WTC11 (cell line): Measurements from ENCODE around the gene MRPL24. TPM values are rescaled to one million over a fixed set of nuclear protein-coding genes. Genes with fewer than 3 reads are reported as not detected.

Experiments used
- ATAC-seq: fragments of 200-7000 bp; cut with Tn5 transposase; 2 replicates; pipeline ENCODE4 v1.10.0; 2021; ENCODE audit warnings: mild to moderate bottlenecking, moderate library complexity
- CTCF ChIA-PET: fragments of 300-600 bp; sonication (Branson Sonifier 250); formaldehyde crosslinking; loops from one replicate; lab custom pipeline; 2021; ENCODE audit warnings: antibody characterized with exemption; lab: Charles Lee
- POLR2A ChIA-PET: fragments of 350-600 bp; sonication (Branson Sonifier 250); formaldehyde crosslinking; loops from one replicate; lab custom pipeline; 2021; ENCODE audit warnings: antibody characterized with exemption; lab: Charles Lee
- DNase-seq: peaks from one replicate; pipeline ENCODE4 v3.0.0; 2021; ENCODE audit warnings: low spot score
- H3K27ac Mint-ChIP-seq: 2 replicates; pipeline ENCODE4 v1.8.0; 2021; ENCODE audit warnings: mixed read lengths
- H3K27me3 Mint-ChIP-seq: 2 replicates; pipeline ENCODE4 v1.8.0; 2021; ENCODE audit warnings: low read depth, mild to moderate bottlenecking, moderate library complexity, mixed read lengths
- H3K36me3 Mint-ChIP-seq: 2 replicates; pipeline ENCODE4 v1.8.0; 2021; ENCODE audit warnings: mixed read lengths
- H3K4me1 Mint-ChIP-seq: 2 replicates; pipeline ENCODE4 v1.8.0; 2022; ENCODE audit warnings: mixed read lengths
- H3K4me3 Mint-ChIP-seq: 2 replicates; pipeline ENCODE4 v1.8.0; 2021; ENCODE audit warnings: mild to moderate bottlenecking, moderate library complexity, mixed read lengths
- H3K9me3 Mint-ChIP-seq: 2 replicates; pipeline ENCODE4 v1.8.0; 2021; ENCODE audit warnings: mixed read lengths
- ATF1 ChIP-seq: sonication (generic); formaldehyde crosslinking; IDR thresholded peaks from 2 replicates; pipeline ENCODE4 v1.8.1; 2023; ENCODE audit warnings: mild to moderate bottlenecking, moderate library complexity, missing genetic modification reagents
- CREM ChIP-seq: sonication (generic); formaldehyde crosslinking; IDR thresholded peaks from 2 replicates; pipeline ENCODE4 v1.8.1; 2022; ENCODE audit warnings: mild to moderate bottlenecking, missing genetic modification reagents, moderate library complexity
- GRHL2 ChIP-seq: fragments of 250-450 bp; sonication (Bioruptor Pico); IDR thresholded peaks from 2 replicates; pipeline ENCODE4 v1.8.0; 2022; ENCODE audit warnings: mild to moderate bottlenecking, moderate library complexity; ENCODE audit not compliant: insufficient replicate concordance, severe bottlenecking
- SMAD4 ChIP-seq: sonication (generic); formaldehyde crosslinking; IDR thresholded peaks from 2 replicates; pipeline ENCODE4 v1.8.0; 2022; ENCODE audit warnings: mild to moderate bottlenecking, missing genetic modification reagents
- TEAD1 ChIP-seq: sonication (generic); formaldehyde crosslinking; IDR thresholded peaks from 2 replicates; pipeline ENCODE4 v1.8.0; 2022; ENCODE audit warnings: mild to moderate bottlenecking, missing genetic modification reagents
- ZNF317 ChIP-seq: sonication (generic); formaldehyde crosslinking; IDR thresholded peaks from 2 replicates; pipeline ENCODE4 v1.8.1; 2023; ENCODE audit warnings: low read depth, mild to moderate bottlenecking, moderate library complexity, missing genetic modification reagents, borderline replicate concordance
- total RNA-seq: library from RNA; stranded (reverse); gene quantifications from 3 replicates; pipeline ENCODE4 v1.2.3, GENCODE V29; 2021
- TF ChIP-seq, protein P1 (sequence below): sonication (generic); formaldehyde crosslinking; IDR thresholded peaks from 2 replicates; pipeline ENCODE4 v1.8.1; 2023; ENCODE audit warnings: mild to moderate bottlenecking, missing genetic modification reagents, moderate library complexity
- TF ChIP-seq, protein P2 (sequence below): sonication (generic); formaldehyde crosslinking; IDR thresholded peaks from 2 replicates; pipeline ENCODE4 v1.8.0; 2022; ENCODE audit warnings: mild to moderate bottlenecking, missing genetic modification reagents
- TF ChIP-seq, protein P3 (sequence below): sonication (generic); formaldehyde crosslinking; IDR thresholded peaks from 2 replicates; pipeline ENCODE4 v1.8.1; 2022; ENCODE audit warnings: mild to moderate bottlenecking, moderate library complexity, missing genetic modification reagents
- TF ChIP-seq, protein P4 (sequence below): sonication (generic); formaldehyde crosslinking; IDR thresholded peaks from 2 replicates; pipeline ENCODE4 v1.8.0; 2023; ENCODE audit warnings: missing genetic modification reagents, mild to moderate bottlenecking, borderline replicate concordance
- TF ChIP-seq, protein P5 (sequence below): sonication (generic); formaldehyde crosslinking; IDR thresholded peaks from 2 replicates; pipeline ENCODE4 v1.8.0; 2022; ENCODE audit warnings: mild to moderate bottlenecking, missing genetic modification reagents
- TF ChIP-seq, protein P6 (sequence below): sonication (generic); formaldehyde crosslinking; IDR thresholded peaks from 2 replicates; pipeline ENCODE4 v1.8.1; 2022; ENCODE audit warnings: missing genetic modification reagents, borderline replicate concordance
- TF ChIP-seq, protein P7 (sequence below): sonication (generic); formaldehyde crosslinking; IDR thresholded peaks from 2 replicates; pipeline ENCODE4 v1.8.0; 2022; ENCODE audit warnings: missing genetic modification reagents

MRPL24 gene
- total RNA-seq, 1 experiment from 2014 or later = 35.2 TPM

DNA sequence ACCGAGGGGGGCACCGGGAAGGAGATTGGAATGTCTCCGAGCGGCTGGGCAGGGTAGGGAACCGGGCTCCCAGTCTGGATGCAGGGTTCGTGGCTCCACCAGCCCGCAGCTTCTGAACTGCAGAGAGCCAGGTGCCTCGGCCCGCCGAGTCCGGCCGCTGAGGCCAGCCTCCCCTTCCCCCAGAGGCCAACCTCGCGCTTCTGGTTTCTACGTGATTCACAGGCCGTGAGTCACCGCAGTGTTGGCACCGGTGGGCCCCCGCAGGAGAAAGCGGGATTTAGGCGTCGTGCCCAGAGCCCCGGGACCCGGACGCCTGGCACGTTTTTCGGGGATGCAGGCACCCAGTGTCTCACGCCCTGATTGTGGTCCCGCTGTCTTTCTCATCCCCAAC is 36.0 kb downstream of the MRPL24 start:
- ChIA-PET POLR2A (interaction anchor here (0.6 to 5.4 kb wide), 5 partner anchors 13 to 40 kb away, joined by 4 to 195 read pairs (median 14); partner anchors contain the start of genes ISG20L2, METTL25B and NES), CTCF (interaction anchor here (0.9 to 25.2 kb wide), 17 partner anchors 9 to 451 kb away, joined by 3 to 1553 read pairs (median 11); partner anchors contain the start of genes HAPLN2, HDGF, INSRR and ISG20L2)
- peaks cover 23% of the 10 kb centered on the region for H3K27me3 Mint-ChIP-seq
- TF ChIP-seq, protein P1, sequence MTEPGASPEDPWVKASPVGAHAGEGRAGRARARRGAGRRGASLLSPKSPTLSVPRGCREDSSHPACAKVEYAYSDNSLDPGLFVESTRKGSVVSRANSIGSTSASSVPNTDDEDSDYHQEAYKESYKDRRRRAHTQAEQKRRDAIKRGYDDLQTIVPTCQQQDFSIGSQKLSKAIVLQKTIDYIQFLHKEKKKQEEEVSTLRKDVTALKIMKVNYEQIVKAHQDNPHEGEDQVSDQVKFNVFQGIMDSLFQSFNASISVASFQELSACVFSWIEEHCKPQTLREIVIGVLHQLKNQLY (CRISPR knock-in tag) = 0 out of 2 replicates have a peak, but pooled peaks have one; percentile 24
- TF ChIP-seq, protein P2, sequence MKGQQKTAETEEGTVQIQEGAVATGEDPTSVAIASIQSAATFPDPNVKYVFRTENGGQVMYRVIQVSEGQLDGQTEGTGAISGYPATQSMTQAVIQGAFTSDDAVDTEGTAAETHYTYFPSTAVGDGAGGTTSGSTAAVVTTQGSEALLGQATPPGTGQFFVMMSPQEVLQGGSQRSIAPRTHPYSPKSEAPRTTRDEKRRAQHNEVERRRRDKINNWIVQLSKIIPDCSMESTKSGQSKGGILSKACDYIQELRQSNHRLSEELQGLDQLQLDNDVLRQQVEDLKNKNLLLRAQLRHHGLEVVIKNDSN (CRISPR knock-in tag) = 0 out of 2 replicates have a peak, but pooled peaks have one; percentile 26
- TF ChIP-seq, protein P3, sequence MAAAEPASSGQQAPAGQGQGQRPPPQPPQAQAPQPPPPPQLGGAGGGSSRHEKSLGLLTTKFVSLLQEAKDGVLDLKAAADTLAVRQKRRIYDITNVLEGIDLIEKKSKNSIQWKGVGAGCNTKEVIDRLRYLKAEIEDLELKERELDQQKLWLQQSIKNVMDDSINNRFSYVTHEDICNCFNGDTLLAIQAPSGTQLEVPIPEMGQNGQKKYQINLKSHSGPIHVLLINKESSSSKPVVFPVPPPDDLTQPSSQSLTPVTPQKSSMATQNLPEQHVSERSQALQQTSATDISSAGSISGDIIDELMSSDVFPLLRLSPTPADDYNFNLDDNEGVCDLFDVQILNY (CRISPR knock-in tag) = peak; percentile 51; the same call in 1 of the 2 replicates
- 0 out of 2 replicates have a peak, but pooled peaks have one; percentile 27 for TF ChIP-seq CREM
- TF ChIP-seq, protein P4, sequence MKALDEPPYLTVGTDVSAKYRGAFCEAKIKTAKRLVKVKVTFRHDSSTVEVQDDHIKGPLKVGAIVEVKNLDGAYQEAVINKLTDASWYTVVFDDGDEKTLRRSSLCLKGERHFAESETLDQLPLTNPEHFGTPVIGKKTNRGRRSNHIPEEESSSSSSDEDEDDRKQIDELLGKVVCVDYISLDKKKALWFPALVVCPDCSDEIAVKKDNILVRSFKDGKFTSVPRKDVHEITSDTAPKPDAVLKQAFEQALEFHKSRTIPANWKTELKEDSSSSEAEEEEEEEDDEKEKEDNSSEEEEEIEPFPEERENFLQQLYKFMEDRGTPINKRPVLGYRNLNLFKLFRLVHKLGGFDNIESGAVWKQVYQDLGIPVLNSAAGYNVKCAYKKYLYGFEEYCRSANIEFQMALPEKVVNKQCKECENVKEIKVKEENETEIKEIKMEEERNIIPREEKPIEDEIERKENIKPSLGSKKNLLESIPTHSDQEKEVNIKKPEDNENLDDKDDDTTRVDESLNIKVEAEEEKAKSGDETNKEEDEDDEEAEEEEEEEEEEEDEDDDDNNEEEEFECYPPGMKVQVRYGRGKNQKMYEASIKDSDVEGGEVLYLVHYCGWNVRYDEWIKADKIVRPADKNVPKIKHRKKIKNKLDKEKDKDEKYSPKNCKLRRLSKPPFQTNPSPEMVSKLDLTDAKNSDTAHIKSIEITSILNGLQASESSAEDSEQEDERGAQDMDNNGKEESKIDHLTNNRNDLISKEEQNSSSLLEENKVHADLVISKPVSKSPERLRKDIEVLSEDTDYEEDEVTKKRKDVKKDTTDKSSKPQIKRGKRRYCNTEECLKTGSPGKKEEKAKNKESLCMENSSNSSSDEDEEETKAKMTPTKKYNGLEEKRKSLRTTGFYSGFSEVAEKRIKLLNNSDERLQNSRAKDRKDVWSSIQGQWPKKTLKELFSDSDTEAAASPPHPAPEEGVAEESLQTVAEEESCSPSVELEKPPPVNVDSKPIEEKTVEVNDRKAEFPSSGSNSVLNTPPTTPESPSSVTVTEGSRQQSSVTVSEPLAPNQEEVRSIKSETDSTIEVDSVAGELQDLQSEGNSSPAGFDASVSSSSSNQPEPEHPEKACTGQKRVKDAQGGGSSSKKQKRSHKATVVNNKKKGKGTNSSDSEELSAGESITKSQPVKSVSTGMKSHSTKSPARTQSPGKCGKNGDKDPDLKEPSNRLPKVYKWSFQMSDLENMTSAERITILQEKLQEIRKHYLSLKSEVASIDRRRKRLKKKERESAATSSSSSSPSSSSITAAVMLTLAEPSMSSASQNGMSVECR (CRISPR knock-in tag) = 0 out of 2 replicates have a peak, but pooled peaks have one; percentile 60
- TF ChIP-seq TEAD1 = peak; percentile 63; the same call in 1 of the 2 replicates
- TF ChIP-seq, protein P5, sequence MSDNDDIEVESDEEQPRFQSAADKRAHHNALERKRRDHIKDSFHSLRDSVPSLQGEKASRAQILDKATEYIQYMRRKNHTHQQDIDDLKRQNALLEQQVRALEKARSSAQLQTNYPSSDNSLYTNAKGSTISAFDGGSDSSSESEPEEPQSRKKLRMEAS (CRISPR knock-in tag) = peak; percentile 67; the same call in 1 of the 2 replicates
- TF ChIP-seq ZNF317 (CRISPR knock-in tag) = 0 out of 2 replicates have a peak, but pooled peaks have one; percentile 28
- TF ChIP-seq GRHL2 = no peak
- TF ChIP-seq ATF1 (CRISPR knock-in tag) = no peak
- DNase-seq = peak; percentile 46
- peak overlapping the region; percentile 84 for H3K4me3 Mint-ChIP-seq
- H3K36me3 Mint-ChIP-seq = peaks cover 15% of the 10 kb centered on the region
- peaks cover 53% of the 10 kb centered on the region for H3K4me1 Mint-ChIP-seq
- H3K27ac Mint-ChIP-seq = no peak overlapping the region
- no peak for ATAC-seq
- H3K9me3 Mint-ChIP-seq = no peaks in the 10 kb centered on the region

DNA sequence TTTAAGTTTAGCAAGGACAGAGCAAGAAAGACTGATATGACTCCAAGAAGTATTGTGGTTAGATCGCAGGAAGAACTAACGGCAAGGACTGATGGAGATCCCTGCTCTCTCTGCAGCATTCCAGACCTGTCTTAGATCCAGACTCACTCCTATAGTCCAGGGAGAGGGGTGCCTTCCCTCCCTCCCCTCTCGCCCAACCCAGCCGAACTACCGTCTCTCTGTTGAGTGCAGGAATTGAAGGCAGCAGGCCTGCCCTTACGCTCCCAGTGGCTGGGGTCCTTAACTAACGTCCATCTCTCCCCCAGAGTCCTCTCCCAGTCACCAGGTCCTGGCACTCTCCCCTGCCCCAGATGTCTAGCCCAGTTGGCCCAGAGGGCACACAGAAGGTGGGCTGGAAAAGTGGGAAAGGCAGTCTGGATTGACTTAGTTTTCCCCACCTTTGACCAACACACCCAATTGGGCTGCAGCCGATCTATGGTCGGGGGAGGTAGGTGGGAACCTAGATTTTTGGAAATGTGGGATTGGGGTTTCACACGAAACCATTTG is 36.6 kb downstream of the MRPL24 start:
- DNase-seq (peak; percentile 32), ATAC-seq (no peak)
- Mint-ChIP-seq H3K27ac (no peak overlapping the region; the same call in 1 of the 2 replicates), H3K36me3 (peaks cover 20% of the 10 kb centered on the region)
- CTCF ChIA-PET = interaction anchor here (1.0 to 25.2 kb wide), 11 partner anchors 10 to 188 kb away, joined by 3 to 1553 read pairs (median 18); partner anchors contain the start of genes INSRR, ISG20L2, METTL25B and NES
- TF ChIP-seq, protein P6, sequence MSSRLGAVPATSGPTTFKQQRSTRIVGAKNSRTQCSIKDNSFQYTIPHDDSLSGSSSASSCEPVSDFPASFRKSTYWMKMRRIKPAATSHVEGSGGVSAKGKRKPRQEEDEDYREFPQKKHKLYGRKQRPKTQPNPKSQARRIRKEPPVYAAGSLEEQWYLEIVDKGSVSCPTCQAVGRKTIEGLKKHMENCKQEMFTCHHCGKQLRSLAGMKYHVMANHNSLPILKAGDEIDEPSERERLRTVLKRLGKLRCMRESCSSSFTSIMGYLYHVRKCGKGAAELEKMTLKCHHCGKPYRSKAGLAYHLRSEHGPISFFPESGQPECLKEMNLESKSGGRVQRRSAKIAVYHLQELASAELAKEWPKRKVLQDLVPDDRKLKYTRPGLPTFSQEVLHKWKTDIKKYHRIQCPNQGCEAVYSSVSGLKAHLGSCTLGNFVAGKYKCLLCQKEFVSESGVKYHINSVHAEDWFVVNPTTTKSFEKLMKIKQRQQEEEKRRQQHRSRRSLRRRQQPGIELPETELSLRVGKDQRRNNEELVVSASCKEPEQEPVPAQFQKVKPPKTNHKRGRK = no peak
- TF ChIP-seq, protein P7, sequence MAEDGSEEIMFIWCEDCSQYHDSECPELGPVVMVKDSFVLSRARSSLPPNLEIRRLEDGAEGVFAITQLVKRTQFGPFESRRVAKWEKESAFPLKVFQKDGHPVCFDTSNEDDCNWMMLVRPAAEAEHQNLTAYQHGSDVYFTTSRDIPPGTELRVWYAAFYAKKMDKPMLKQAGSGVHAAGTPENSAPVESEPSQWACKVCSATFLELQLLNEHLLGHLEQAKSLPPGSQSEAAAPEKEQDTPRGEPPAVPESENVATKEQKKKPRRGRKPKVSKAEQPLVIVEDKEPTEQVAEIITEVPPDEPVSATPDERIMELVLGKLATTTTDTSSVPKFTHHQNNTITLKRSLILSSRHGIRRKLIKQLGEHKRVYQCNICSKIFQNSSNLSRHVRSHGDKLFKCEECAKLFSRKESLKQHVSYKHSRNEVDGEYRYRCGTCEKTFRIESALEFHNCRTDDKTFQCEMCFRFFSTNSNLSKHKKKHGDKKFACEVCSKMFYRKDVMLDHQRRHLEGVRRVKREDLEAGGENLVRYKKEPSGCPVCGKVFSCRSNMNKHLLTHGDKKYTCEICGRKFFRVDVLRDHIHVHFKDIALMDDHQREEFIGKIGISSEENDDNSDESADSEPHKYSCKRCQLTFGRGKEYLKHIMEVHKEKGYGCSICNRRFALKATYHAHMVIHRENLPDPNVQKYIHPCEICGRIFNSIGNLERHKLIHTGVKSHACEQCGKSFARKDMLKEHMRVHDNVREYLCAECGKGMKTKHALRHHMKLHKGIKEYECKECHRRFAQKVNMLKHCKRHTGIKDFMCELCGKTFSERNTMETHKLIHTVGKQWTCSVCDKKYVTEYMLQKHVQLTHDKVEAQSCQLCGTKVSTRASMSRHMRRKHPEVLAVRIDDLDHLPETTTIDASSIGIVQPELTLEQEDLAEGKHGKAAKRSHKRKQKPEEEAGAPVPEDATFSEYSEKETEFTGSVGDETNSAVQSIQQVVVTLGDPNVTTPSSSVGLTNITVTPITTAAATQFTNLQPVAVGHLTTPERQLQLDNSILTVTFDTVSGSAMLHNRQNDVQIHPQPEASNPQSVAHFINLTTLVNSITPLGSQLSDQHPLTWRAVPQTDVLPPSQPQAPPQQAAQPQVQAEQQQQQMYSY (CRISPR knock-in tag) = peak; percentile 60; the same call in 1 of the 2 replicates
- no peak for TF ChIP-seq SMAD4 (CRISPR knock-in tag)
- TF ChIP-seq, all 79 proteins: peak for 1
- peak overlapping the region; percentile 84 for H3K4me3 Mint-ChIP-seq
- peaks cover 23% of the 10 kb centered on the region for H3K27me3 Mint-ChIP-seq
- POLR2A ChIA-PET = interaction anchor here (1.0 to 5.4 kb wide), 2 partner anchors 12 to 25 kb away, joined by 3 to 195 read pairs; partner anchors contain the start of gene ISG20L2
- H3K4me1 Mint-ChIP-seq = peaks cover 46% of the 10 kb centered on the region
- no peaks in the 10 kb centered on the region for H3K9me3 Mint-ChIP-seq
